IPS DF 4.7 (cell line): ENCODE results near the gene BNC2.

Experiments
- DNase-seq: peaks from one replicate; pipeline ENCODE4 v3.0.0-alpha.2; 2013; ENCODE audit warnings: low spot score; ENCODE audit errors: extremely low read depth

Gene BNC2

GRCh38 chr9:16675131-16675530 is 195.3 kb downstream of the BNC2 start:
- DNase-seq, result no peak

- no peak for DNase-seq
Measured at GRCh38 chr9:16673171-16673570, 197.3 kb downstream of the BNC2 start.

- no peak for DNase-seq
Measured at GRCh38 chr9:16672501-16672900, 198.0 kb downstream of the BNC2 start.

- DNase-seq, result no peak
Measured at GRCh38 chr9:16671591-16672137, 198.8 kb downstream of the BNC2 start.

GRCh38 chr9:16670791-16671190 is 199.7 kb downstream of the BNC2 start:
- DNase-seq, result no peak

- DNase-seq, result no peak
Measured at GRCh38 chr9:16668734-16669295, 201.7 kb downstream of the BNC2 start.

DNA sequence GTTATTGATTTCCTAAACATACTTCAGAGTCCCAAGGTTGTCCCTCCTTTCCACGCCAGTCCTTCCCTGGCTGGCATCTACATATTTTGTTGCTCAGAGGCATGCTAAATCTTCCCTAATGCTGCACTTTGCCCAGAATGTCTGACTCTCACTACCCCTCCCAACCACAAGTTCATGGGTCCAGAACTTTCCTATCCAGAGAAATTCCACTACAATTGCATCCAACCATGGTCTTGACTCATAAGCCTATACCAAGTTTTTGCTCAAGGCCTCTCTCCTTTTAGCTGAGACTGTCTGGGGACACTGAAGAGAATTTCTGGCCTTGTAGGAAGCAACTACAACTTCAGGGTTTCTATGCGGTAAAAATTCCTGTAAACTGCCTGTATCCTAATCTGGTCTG is 206.3 kb downstream of the BNC2 start:
- no peak for DNase-seq

DNA sequence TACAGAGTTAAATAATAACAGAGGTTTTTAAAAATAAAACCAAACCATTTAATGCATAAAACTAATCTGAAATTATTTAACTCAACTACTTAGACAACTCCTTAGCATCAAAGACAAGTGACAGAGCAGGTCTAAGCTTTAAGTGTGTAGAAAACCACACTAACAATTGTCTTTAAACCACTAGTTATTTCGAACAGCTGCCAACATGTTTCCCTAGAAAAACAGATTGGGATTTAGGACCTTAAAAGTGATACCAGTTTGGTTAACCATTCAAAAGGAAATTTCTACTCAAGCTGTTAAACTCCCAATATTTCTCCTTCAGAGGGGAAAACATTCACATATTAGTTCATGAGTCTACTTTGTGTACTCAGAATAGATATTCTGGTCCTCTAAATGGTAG is 208.7 kb downstream of the BNC2 start:
- DNase-seq, result no peak

- DNase-seq, result no peak
Measured at GRCh38 chr9:16659096-16659495, 211.4 kb downstream of the BNC2 start.

- no peak for DNase-seq
Measured at GRCh38 chr9:16656432-16657169, 213.9 kb downstream of the BNC2 start.

- DNase-seq, result no peak
Measured at GRCh38 chr9:16654596-16655126, 215.8 kb downstream of the BNC2 start.

- DNase-seq, result no peak
Measured at GRCh38 chr9:16653491-16654399, 216.7 kb downstream of the BNC2 start.

GRCh38 chr9:16652582-16652981 is 217.9 kb downstream of the BNC2 start:
- DNase-seq, result no peak

GRCh38 chr9:16651446-16651964 is 219.0 kb downstream of the BNC2 start:
- no peak for DNase-seq

DNA sequence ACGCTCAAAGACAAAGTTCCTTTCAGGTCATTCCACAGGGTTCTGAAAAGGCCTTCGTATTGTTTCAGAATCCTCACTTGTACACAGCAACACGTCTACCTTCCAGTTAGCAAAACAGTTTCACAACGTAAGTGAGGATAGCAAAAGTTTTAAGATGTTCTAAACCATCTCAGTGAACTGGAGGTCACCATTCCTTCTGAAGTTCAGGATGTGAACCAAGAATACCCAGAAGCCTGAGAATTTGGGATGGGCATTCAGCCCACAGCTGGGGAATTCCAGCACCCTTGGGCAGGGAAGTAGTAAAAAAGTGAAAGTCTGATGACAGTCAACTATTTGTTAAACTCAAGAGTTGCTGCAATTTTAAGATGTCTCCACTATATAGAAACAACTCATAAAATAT is 224.5 kb downstream of the BNC2 start:
- DNase-seq, result no peak

- no peak for DNase-seq
Measured at GRCh38 chr9:16642421-16643109, 227.9 kb downstream of the BNC2 start.

DNA sequence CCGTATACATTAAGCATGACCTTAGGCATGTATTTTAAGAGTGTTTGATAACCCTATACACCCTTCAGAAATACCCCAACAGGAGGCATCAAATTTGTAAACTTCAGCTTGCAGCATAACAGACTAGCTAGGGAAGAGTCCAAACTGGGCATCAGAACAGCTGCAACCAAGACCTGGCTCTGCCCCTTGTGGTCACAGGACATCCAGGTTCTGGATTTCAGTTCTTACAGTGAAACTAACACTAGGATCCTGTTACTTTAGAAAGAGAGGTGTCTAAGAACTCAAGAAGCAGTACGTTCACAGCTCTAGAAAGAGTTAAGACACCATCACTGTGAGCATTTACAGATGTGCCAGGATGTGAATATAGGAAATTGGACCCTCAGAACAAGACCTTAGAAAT is 229.8 kb downstream of the BNC2 start:
- no peak for DNase-seq

- no peak for DNase-seq
Measured at GRCh38 chr9:16639644-16640043, 230.8 kb downstream of the BNC2 start.

- no peak for DNase-seq
Measured at GRCh38 chr9:16637911-16638310, 232.6 kb downstream of the BNC2 start.

- no peak for DNase-seq
Measured at GRCh38 chr9:16637218-16637617, 233.3 kb downstream of the BNC2 start.

- DNase-seq, result no peak
Measured at GRCh38 chr9:16633794-16634193, 236.7 kb downstream of the BNC2 start.
